Keratinocyte (primary cell): ENCODE data around the gene PUDP. TPM values are rescaled to one million over a fixed set of nuclear protein-coding genes. Genes with fewer than 3 reads are reported as not detected.

Experiments used
- DNase-seq: peaks from one replicate; pipeline ENCODE4 v3.0.0-alpha.2; 2011; ENCODE audit warnings: low read depth, missing footprints, low spot score
- FAIRE-seq: peaks from 2 replicates; lab custom pipeline; 2011; peaks lifted over from hg19 to GRCh38; lab: Jason Lieb, UNC
- H2AFZ ChIP-seq: 2 replicates; pipeline ENCODE4 v1.6.0; 2012; ENCODE audit warnings: low read length, control low read depth, inconsistent platforms; ENCODE audit not compliant: control insufficient read depth
- H3K27ac ChIP-seq: 2 replicates; pipeline ENCODE4 v1.5.1; 2011; ENCODE audit warnings: low read length; ENCODE audit not compliant: control insufficient read depth, insufficient read depth
- H3K27me3 ChIP-seq: 3 replicates; pipeline ENCODE4 v1.6.0; 2011; ENCODE audit warnings: low read length; ENCODE audit not compliant: control insufficient read depth, insufficient read depth; ENCODE audit errors: extremely low read depth
- H3K36me3 ChIP-seq, 2 experiments: 2 replicates in 1 of 2; 3 replicates in 1 of 2; pipeline ENCODE4 v1.5.1; 2011; ENCODE audit warnings: low read length in 2 of 2, mild to moderate bottlenecking in 1 of 2; ENCODE audit not compliant: control insufficient read depth in 2 of 2, insufficient read depth in 2 of 2; ENCODE audit errors: extremely low read depth in 1 of 2
- H3K4me1 ChIP-seq: 3 replicates; pipeline ENCODE4 v1.5.1; 2011; ENCODE audit warnings: low read length; ENCODE audit not compliant: control insufficient read depth, insufficient read depth; ENCODE audit errors: extremely low read depth
- H3K4me2 ChIP-seq: 3 replicates; pipeline ENCODE4 v1.6.0; 2011; ENCODE audit warnings: low read depth, low read length; ENCODE audit not compliant: control insufficient read depth, insufficient read depth; ENCODE audit errors: extremely low read depth
- H3K4me3 ChIP-seq, 3 experiments: fragments of 200-600 bp in 1 of 3; sonication (generic) in 1 of 3; 2 replicates in 2 of 3; 3 replicates in 1 of 3; pipeline ENCODE4 v1.5.1; 2011 to 2016; ENCODE audit warnings: low read length in 3 of 3, mild to moderate bottlenecking in 3 of 3, control low read depth in 2 of 3, inconsistent platforms in 1 of 3, low read depth in 1 of 3, mixed read lengths in 1 of 3, mixed run types in 1 of 3, moderate library complexity in 1 of 3; ENCODE audit not compliant: control insufficient read depth in 2 of 3, insufficient read depth in 2 of 3; ENCODE audit errors: extremely low read depth in 1 of 3
- H3K79me2 ChIP-seq: 2 replicates; pipeline ENCODE4 v1.6.0; 2012; ENCODE audit warnings: low read length; ENCODE audit not compliant: control insufficient read depth, insufficient read depth
- H3K9ac ChIP-seq: 3 replicates; pipeline ENCODE4 v1.6.0; 2011; ENCODE audit warnings: low read length; ENCODE audit not compliant: control insufficient read depth, insufficient read depth; ENCODE audit errors: extremely low read depth
- H3K9me1 ChIP-seq: 3 replicates; pipeline ENCODE4 v1.6.0; 2011; ENCODE audit warnings: low read length; ENCODE audit not compliant: control insufficient read depth, insufficient read depth; ENCODE audit errors: extremely low read depth
- H3K9me3 ChIP-seq: 2 replicates; pipeline ENCODE4 v1.5.1; 2012; ENCODE audit warnings: low read depth, low read length; ENCODE audit not compliant: control insufficient read depth
- H4K20me1 ChIP-seq: 3 replicates; pipeline ENCODE4 v1.6.0; 2011; ENCODE audit warnings: low read length; ENCODE audit not compliant: control insufficient read depth, insufficient read depth; ENCODE audit errors: extremely low read depth
- EZH2 ChIP-seq: IDR thresholded peaks from one replicate; pipeline ENCODE4 v1.6.1; 2012; ENCODE audit warnings: inconsistent platforms, mild to moderate bottlenecking, low read length, moderate library complexity
- dilution Hi-C: fragments of 300-500 bp; cut with MboI; formaldehyde crosslinking; loops from one replicate; pipeline ENCODE4 v1.7.0; 2020; ENCODE audit warnings: low sequenced_read_pairs; ENCODE audit not compliant: extremely low pct_ligation_motif_present
- polyA plus RNA-seq, 5 experiments: library from polyadenylated mRNA; depleted of rRNA in 3 of 5; stranded (reverse) in 3 of 5; stranded (forward) in 1 of 5; unstranded in 1 of 5; fragments of >200 nt; gene quantifications; 1 replicate in 1 of 5; 2 replicates in 3 of 5; 3 replicates in 1 of 5; pipeline versions ENCODE4 v1.2.1 to v1.2.3, GENCODE V29; 2011 to 2012; ENCODE audit warnings: missing spikeins in 2 of 5, low read depth in 1 of 5, low replicate concordance in 1 of 5
- TF ChIP-seq, protein P1 (sequence below), 3 experiments: IDR thresholded peaks in 1 of 3; conservative IDR thresholded peaks in 1 of 3; optimal IDR thresholded peaks in 1 of 3; 2 replicates in 2 of 3; 3 replicates in 1 of 3; pipeline versions ENCODE3 to v1.5.1; 2011; ENCODE audit warnings: low read length in 3 of 3, mild to moderate bottlenecking in 3 of 3, moderate library complexity in 2 of 3, control low read depth in 1 of 3, inconsistent platforms in 1 of 3; ENCODE audit not compliant: insufficient read depth in 2 of 3; ENCODE audit errors: extremely low read depth in 1 of 3

Gene PUDP
- polyA plus RNA-seq, 1 donor (not counting 4 experiments of a cell fraction or from before 2014, with no cell fraction given): 48.0 TPM

DNA sequence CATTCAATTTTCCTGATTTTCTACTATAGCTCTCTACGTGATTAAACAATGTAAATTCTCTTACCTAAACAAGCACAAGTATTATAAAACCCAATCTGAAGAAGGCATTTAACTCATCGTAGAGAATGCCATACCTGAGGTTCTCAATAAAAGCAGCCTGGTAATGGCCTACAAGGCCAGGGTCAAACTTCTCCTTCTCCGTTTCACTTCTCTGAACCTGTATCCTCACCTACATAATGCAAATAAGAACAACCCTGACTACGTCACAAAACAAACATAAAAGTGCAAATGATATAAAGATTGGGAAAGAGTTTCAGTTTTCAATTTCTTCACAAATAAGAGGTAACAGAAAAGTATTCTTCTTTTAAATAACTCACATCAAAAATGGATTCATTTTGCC, 56.0 kb downstream of the PUDP start:
- DNase-seq (no peak), FAIRE-seq (no peak)
- H3K79me2 ChIP-seq: peaks cover 2% of the 10 kb centered on the region
- H4K20me1 ChIP-seq: peaks cover 4% of the 10 kb centered on the region
- no peak overlapping the region for H3K27ac ChIP-seq
- no peaks in the 10 kb centered on the region for H3K9me1 ChIP-seq
- no peaks in the 10 kb centered on the region for H3K27me3 ChIP-seq
- TF ChIP-seq, protein P1, sequence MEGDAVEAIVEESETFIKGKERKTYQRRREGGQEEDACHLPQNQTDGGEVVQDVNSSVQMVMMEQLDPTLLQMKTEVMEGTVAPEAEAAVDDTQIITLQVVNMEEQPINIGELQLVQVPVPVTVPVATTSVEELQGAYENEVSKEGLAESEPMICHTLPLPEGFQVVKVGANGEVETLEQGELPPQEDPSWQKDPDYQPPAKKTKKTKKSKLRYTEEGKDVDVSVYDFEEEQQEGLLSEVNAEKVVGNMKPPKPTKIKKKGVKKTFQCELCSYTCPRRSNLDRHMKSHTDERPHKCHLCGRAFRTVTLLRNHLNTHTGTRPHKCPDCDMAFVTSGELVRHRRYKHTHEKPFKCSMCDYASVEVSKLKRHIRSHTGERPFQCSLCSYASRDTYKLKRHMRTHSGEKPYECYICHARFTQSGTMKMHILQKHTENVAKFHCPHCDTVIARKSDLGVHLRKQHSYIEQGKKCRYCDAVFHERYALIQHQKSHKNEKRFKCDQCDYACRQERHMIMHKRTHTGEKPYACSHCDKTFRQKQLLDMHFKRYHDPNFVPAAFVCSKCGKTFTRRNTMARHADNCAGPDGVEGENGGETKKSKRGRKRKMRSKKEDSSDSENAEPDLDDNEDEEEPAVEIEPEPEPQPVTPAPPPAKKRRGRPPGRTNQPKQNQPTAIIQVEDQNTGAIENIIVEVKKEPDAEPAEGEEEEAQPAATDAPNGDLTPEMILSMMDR (optimal IDR thresholded peaks at IDR 0.05 in 1 of 3, IDR thresholded peaks at IDR 0.05 in 1 of 3, conservative IDR thresholded peaks at IDR 0.05 in 1 of 3; ENCODE audit: extremely low read depth in 1 of 3, insufficient read depth in 2 of 3, low read length in 3 of 3): no peak
- TF ChIP-seq EZH2: no peak
- no peak overlapping the region for H3K4me2 ChIP-seq
- H3K36me3 ChIP-seq: no peaks in the 10 kb centered on the region
- H2AFZ ChIP-seq: no peak overlapping the region
- H3K4me3 ChIP-seq: no peak overlapping the region
- H3K4me1 ChIP-seq: no peaks in the 10 kb centered on the region
- H3K9me3 ChIP-seq: no peaks in the 10 kb centered on the region
- dilution Hi-C loops: no loop called here
- no peak overlapping the region for H3K9ac ChIP-seq

DNA sequence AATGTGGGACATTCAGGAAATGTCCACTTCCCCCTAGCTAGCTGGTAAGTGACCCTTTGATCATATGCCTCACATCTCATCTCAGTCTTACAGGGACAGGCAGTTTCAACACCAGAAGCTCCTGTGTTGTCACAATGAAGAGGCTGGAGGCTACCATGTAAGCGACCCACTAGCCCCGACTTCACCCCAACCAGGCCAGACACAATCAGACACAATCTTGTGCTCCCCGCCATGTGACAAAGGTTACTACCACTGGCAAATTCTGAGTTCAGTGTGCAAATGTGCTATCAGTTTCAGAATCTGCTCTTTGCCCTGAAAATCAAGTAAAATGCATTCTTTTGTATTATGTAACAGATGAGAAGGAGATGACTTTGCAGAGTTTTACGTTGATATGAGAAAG, 57.3 kb downstream of the PUDP start:
- no peaks in the 10 kb centered on the region for H3K36me3 ChIP-seq
- FAIRE-seq (no peak), DNase-seq (no peak)
- H3K79me2 ChIP-seq: peaks cover 2% of the 10 kb centered on the region
- no peak overlapping the region for H3K4me3 ChIP-seq
- no peak overlapping the region for H2AFZ ChIP-seq
- no peak overlapping the region for H3K4me2 ChIP-seq
- dilution Hi-C loops: no loop called here
- no peak for TF ChIP-seq EZH2
- TF ChIP-seq, protein P1 (optimal IDR thresholded peaks at IDR 0.05 in 1 of 3, IDR thresholded peaks at IDR 0.05 in 1 of 3, conservative IDR thresholded peaks at IDR 0.05 in 1 of 3; ENCODE audit: extremely low read depth in 1 of 3, insufficient read depth in 2 of 3, low read length in 3 of 3): no peak
- peaks cover 9% of the 10 kb centered on the region for H4K20me1 ChIP-seq
- H3K9me3 ChIP-seq: no peaks in the 10 kb centered on the region
- no peaks in the 10 kb centered on the region for H3K27me3 ChIP-seq
- no peaks in the 10 kb centered on the region for H3K9me1 ChIP-seq
- no peak overlapping the region for H3K9ac ChIP-seq
- no peak overlapping the region for H3K27ac ChIP-seq
- H3K4me1 ChIP-seq: no peaks in the 10 kb centered on the region
